Measurements from ENCODE around the gene ROR2.

ROR2 gene

DNA sequence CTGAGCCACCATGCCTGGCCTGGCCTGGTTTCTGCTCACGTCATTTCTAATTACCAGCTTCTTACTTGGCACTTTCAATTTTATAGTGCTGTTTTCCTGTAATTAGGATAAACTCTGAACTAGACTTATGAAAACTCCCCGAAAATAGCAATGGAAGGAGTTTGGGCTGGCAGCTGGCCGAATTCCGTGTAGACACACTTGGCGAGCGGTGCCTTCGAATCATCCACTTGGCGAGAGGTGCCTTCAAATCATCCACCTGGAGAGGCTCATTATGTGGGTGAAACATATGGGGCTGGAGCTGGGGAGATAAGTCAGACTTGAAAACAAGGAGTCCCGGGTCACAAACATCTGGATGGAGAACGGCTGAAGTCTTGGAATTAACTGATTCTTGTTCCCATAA lies 203.7 kb downstream of the ROR2 start:
- TF ChIP-seq ZFX (IDR thresholded peaks at IDR 0.05; ENCODE audit: borderline replicate concordance) (no peak), CTCF (IDR thresholded peaks at IDR 0.05) (no peak)
- H3K27ac ChIP-seq, result no peak overlapping the region

DNA sequence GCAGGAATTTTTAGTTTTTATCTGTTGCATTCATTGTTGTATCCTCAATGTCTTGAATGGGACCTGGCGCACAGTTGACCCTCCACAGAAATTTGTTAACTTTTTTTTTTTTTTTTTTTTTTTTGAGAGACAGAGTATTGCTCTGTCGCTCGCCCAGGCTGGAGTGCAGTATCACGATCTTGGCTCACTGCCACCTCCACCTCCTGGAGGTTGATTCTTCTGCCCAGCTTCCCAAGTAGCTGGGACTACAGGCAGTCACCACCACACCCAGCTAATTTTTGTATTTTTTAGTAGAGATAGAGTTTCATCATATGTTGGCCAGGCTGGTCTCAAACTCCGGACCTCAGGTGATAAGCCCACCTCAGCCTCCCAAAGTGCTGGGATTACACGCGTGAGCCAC lies 205.9 kb downstream of the ROR2 start:
- TF ChIP-seq CTCF (IDR thresholded peaks at IDR 0.05) (no peak), ZFX (IDR thresholded peaks at IDR 0.05; ENCODE audit: borderline replicate concordance) (no peak)

GRCh38 chr9:91741522-91741921 lies 208.5 kb downstream of the ROR2 start:
- TF ChIP-seq CTCF (IDR thresholded peaks at IDR 0.05) (no peak), ZFX (IDR thresholded peaks at IDR 0.05; ENCODE audit: borderline replicate concordance) (no peak)
- no peak overlapping the region for H3K27ac ChIP-seq

More for the DNA sequence above, 205.9 kb downstream of the ROR2 start:
- H3K27ac ChIP-seq, result no peak overlapping the region

DNA sequence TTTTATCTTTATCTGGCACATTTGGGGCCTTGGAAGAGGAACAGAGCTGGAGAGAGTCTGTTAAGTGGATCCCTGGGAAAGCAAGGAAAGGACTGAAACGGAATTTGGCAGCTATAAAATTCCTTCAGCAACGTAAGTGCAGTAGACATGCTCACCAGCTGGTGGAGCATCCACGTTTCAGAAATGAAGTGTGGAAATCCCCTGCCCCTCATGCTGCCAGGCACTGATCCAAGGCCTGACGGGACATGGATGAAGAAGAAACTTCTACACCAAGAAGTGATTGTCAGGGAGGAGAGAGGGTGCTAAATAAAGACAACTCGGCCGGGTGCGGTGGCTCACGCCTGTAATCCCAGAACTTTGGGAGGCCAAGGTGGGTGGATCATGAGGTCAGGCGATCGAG lies 209.3 kb downstream of the ROR2 start:
- H3K27ac ChIP-seq, result no peak overlapping the region
- TF ChIP-seq ZFX (IDR thresholded peaks at IDR 0.05; ENCODE audit: borderline replicate concordance) (no peak), CTCF (IDR thresholded peaks at IDR 0.05) (no peak)

DNA sequence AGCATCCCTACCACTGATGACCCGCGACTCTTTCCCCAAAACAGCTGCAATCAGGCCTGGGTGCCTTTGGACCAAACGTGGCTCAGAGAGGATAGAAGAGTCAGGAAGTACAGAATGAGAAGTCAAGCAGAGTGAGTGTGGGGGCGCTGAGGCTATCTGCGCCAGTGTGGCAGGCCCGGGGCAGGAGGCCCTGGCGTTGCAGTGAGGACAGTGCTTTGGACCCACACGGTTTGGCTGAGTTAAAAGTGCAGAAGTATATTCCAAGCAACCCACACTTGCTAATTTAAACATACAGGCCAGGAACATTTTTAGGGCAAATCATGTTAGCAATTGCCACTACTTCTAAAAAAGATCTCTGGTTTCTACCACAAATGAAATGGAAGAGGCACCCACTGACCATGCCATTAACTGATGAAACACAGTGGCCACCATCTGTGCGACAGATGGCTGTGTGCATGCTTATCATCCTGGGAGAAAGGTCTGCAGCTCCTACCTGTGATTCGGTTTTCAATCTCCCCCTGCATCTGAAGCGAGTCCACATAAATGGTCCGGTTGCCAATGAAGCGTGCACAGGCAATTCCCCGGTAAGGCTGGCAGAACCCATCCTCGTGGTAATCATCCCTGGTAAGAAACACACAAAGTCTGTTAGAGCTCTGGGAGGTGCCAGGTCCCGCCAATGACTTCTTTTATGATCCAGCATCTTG lies 213.0 kb downstream of the ROR2 start:
- TF ChIP-seq ZFX (IDR thresholded peaks at IDR 0.05; ENCODE audit: borderline replicate concordance) (no peak), CTCF (IDR thresholded peaks at IDR 0.05) (no peak)
- H3K27ac ChIP-seq, result no peak overlapping the region

DNA sequence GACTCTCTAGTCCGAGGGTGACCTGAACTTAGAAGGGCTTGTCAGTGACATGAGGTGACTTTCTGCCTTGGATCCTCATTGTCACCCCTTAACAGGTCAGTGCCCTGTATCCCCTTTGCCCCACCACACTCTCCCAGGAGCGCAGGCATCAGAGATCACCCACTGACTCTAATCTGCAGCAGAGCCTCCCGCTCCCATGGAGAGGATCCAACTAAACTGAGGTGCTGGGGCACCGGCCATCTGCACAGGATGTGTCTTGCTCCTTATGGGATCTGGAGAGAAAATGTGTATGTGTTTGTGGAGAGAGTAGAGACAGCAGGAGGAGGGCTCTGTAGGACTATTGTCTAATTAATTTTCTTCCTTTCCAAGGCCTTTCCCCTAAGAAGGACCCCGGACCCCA lies 213.7 kb downstream of the ROR2 start:
- TF ChIP-seq CTCF (IDR thresholded peaks at IDR 0.05), result no peak
- TF ChIP-seq ZFX (IDR thresholded peaks at IDR 0.05; ENCODE audit: borderline replicate concordance), result no peak
- no peak overlapping the region for H3K27ac ChIP-seq

- no peak overlapping the region for H3K27ac ChIP-seq
- TF ChIP-seq ZFX (IDR thresholded peaks at IDR 0.05; ENCODE audit: borderline replicate concordance) (no peak), CTCF (IDR thresholded peaks at IDR 0.05) (no peak)
Observed at GRCh38 chr9:91735049-91735448, 215.0 kb downstream of the ROR2 start.

Data from 22Rv1 (cell line).